ENCODE results near the gene TTYH1.
"Not testable (repeated sequence)": the region's sequence is repeated elsewhere in the genome, so short reads cannot be mapped to it uniquely, and the experiment has no call there.

TTYH1 gene

DNA sequence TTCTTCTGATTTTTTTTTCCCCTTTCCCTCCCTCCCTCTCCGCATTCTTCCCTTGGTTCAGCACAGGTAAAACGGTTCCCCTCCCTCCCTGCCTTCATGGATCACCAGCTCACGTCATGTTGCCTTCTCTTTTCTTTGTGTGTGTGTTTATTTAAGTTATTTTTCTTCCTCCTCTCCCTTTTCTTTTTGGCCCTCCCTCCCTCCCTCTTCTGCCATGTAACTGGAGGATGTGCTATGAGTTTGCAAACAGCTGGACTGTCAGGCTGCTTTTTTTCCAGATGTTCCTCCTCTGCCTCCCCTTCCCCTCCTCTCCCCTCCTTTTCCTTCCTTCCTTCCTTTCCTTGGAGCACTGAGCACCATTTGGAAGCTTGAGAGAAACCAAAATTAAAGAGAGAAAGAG, 46.3 kb downstream of the TTYH1 start:
- FAIRE-seq: no peak

GRCh38 chr19:54462047-54462654, 46.9 kb downstream of the TTYH1 start:
- no peak for FAIRE-seq

- no peak for FAIRE-seq
These were observed 47.6 kb downstream of the TTYH1 start for GRCh38 chr19:54462655-54463530.

GRCh38 chr19:54463531-54464043, 48.3 kb downstream of the TTYH1 start, which contains the start of gene LENG9:
Gene LENG9, minus strand, starts transcription at chr19:54463778. Its CDS starts 252 bp downstream, at chr19:54463526.
- peak; percentile 98 for FAIRE-seq

GRCh38 chr19:54464044-54464629, 48.9 kb downstream of the TTYH1 start:
- no peak for FAIRE-seq

- FAIRE-seq: no peak
These were observed 49.6 kb downstream of the TTYH1 start for GRCh38 chr19:54464630-54465425.

DNA sequence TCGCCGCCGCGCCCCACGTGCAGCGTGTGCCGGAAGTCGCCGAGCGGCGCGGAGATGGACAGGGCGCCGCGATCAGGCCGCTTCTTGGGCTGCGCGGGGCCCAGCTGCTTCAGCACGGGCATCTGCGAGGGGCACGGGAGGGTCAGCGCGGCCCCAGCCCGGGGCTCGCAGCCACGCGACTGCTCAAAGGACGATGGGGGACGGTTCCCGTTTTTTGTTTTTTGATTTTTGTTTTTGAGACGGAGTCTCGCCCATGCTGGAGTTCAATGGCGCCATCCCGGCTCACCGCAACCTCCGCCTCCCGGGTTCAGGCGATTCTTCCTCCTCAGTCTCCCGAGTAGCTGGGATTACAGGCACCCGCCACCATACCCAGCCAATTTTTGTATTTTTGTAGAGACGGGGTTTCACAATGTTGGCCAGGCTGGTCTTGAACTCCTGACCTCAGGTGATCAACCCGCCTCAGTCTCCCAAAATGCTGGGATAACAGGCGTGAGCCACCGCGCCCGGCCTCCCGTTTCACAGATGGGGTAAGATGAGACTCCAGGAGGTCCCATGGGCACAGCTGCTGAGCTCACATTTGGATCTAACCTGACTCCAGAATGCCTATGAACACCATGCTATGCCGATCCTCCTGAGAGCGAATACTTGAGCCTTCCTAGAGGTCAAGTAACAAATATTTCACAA, 50.3 kb downstream of the TTYH1 start:
- FAIRE-seq: no peak

- FAIRE-seq: not testable (repeated sequence)
These were observed 50.8 kb downstream of the TTYH1 start for GRCh38 chr19:54466110-54466480.

- no peak for FAIRE-seq
These were observed 54.3 kb downstream of the TTYH1 start for GRCh38 chr19:54469496-54469934.

GRCh38 chr19:54470276-54470887, 55.1 kb downstream of the TTYH1 start:
- FAIRE-seq: no peak

DNA sequence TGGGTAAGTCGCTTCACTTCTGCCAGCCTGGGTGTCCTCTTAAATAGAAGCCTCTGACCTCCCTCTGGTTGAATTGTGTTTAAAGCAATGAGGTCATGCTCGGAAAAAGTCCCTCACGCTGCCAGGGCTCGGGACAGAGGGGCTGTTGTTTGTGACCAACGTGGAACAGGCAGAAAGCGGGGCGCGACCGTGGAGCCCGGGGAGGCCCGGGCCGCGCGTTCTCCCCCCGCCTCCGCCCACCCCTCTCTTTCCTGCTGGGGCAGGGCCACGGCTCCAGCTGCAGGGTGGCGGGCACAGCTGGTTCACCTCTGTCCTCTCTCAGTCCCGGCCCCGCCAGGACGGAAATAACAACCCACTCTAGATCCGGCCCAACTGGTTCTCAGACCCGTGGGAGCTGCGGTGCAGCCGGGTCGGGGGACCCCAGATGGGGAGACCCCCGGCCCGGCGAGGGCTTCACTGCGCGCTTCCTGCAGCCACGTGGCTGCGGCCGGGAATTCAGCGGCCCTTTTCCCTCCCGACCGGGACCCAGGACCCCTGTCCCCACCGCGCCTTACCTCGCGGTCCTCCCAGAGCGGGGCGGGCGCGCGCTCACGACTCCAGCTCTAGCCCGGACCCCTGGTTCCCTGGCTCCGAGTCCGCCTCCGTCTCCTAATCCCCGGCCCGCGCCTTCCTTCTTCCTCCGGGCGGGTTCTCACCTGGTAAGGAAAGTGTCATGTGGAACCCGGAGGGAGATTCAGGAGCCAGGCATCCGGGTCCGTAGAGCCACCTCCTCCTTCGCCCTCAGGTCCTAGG, 55.9 kb downstream of the TTYH1 start:
- FAIRE-seq: no peak

GRCh38 chr19:54473071-54473891, 58.0 kb downstream of the TTYH1 start, which contains the start of gene CDC42EP5:
Gene CDC42EP5, minus strand, starts transcription at chr19:54473296. Its CDS starts 7,749 bp downstream, at chr19:54465547.
- peak; percentile 70 for FAIRE-seq

DNA sequence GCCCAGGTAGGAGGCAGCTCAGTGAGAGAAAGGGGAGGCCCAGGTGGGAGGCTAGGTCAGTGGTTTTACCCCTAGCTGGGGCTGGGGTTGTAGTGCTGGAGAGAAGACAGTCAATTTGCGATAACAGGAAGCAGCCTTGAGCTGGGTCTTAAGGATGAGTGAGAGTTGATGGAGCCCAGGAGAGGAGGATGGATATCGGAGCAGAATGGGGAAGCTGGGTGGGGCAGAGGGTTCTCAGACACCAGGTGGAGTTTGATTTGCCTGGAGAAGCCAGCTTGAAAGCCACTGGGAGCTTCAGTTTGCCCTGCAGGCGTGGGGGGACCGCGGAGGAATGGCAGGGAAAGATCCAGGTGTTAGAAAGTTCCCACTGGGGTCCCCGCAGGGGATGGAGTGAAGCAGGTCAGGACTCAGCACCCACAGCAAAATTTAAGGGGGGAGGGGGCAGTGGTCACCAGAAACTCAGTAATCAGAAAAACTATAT, 58.7 kb downstream of the TTYH1 start:
- no peak for FAIRE-seq

- no peak for FAIRE-seq
These were observed 60.4 kb downstream of the TTYH1 start for GRCh38 chr19:54475706-54476105.

DNA sequence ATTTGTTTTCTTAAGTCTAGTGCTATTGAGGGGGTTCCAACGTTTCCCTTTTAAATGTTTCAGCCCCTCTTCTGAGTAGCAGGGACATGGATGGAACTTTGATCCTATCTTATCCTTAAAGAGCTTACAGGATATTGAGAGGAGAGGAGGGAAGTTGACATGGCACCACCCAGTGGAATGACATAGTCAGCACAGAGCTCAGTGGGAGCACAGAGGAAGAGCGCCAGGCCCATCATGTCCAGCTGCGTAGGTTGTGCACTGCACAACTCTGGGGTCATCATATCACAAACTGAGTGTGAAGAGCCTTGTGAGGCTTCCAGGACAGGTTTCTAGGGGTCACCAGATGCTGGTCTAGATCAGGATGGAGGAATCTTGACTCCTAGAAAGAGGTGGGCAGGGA, 62.4 kb downstream of the TTYH1 start:
- no peak for FAIRE-seq

DNA sequence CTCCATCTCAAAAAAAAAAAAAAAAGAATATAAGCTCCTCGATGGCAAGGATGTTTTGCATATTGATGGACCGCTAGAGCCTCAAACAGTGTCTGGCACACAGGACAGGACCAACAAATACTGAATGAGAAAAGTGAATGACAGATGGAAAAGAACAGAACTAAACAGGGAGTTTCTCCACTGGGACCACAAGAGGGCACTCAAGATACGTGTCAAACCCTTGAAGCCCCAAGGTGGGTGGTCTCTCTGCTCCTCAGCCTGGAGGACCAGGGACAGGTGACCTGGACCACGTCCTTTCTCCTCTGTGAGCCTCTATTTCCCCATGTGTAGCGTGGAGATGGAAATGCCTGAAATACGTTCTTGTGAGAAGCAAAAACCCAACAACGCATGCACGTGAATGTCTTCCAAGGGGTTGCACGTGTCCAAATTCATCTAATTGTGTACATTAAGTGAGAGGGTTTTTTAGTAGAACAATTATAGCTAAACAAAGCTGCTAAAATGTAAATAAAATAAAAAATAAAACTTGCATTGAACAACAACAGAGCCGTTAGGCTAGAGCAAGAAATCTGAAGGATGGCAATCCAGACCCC, 63.5 kb downstream of the TTYH1 start:
- FAIRE-seq: no peak

GRCh38 chr19:54480051-54480450, 64.8 kb downstream of the TTYH1 start:
- FAIRE-seq: no peak

DNA sequence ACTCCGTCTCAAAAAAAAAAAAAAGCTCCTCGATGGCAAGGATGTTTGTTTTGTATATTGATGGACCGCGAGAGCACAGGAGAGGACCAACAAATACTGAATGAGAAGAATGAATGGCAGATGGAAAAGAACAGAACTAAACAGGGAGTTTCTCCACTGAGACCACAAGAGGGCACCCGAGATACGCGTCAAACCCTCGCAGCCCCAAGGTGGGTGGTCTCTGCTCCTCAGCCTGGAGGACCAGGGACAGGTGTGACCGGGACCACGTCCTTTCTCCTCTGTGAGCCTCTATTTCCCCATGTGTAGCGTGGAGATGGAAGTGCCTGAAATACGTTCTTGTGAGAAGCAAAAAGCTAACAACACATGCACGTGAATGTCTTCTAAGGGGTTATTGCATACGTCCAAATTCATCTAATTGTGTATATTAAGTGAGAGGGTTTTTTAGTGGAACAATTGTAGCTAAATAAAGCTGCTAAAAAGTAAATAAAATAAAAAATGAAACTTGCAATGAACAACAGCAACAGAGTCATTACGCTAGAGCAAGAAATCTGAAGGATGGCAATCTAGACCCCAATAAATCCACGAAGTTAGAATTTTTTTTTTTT, 66.2 kb downstream of the TTYH1 start:
- FAIRE-seq: no peak

DNA sequence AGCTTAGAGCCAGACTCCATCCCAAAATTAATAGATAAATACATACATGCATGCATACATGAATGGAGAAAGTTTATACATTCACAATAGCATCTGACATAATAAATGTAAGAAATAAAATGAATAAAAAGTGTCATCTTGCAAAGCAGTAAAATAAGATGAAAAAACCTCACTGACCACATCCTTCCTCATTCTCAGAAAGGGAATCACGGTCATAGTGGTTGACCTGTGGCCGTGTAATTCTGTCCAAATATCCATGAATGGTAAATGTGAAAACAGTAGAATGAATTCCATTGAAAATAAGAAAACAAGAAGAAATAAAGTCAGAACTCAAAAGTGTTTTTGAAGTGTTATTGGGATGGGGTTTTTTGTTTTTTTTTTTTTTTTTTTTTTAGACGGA, 67.6 kb downstream of the TTYH1 start:
- FAIRE-seq: no peak

All from TTC549 (cell line).